GM18502 (cell line): ENCODE data around the gene CNPY2.
"Not testable (repeated sequence)": the region's sequence is repeated elsewhere in the genome, so short reads cannot be mapped to it uniquely, and the experiment has no call there.

Source experiments
- ATAC-seq: cut with Tn5 transposase; IDR thresholded peaks from one replicate; pipeline ENCODE4 v1.9.1; 2021; ENCODE audit warnings: mild to moderate bottlenecking; ENCODE audit not compliant: unreplicated experiment, poor library complexity

Gene CNPY2

GRCh38 chr12:56262955-56263354, 52.8 kb downstream of the CNPY2 start:
- ATAC-seq, result not testable (repeated sequence)

- ATAC-seq, result no peak
Observed at GRCh38 chr12:56261503-56262232, 54.1 kb downstream of the CNPY2 start.

- no peak for ATAC-seq
Observed at GRCh38 chr12:56260921-56261320, 54.9 kb downstream of the CNPY2 start.

- no peak for ATAC-seq
Observed at GRCh38 chr12:56260380-56260779, 55.4 kb downstream of the CNPY2 start.
